SK-N-MC (cell line): ENCODE measurements around the gene DPYD.

Experiments used
- DNase-seq: peaks from one replicate; pipeline ENCODE4 v3.0.0-alpha.2; 2011; ENCODE audit warnings: low read depth, low spot score
- H3K27ac ChIP-seq: fragments of 200-600 bp; sonication (generic); 2 replicates; pipeline ENCODE4 v1.5.1; 2016; ENCODE audit warnings: mixed run types
- H3K36me3 ChIP-seq: fragments of 200-600 bp; sonication (generic); 2 replicates; pipeline ENCODE4 v1.6.1; 2017; ENCODE audit warnings: antibody characterized with exemption, low read length, mixed read lengths; ENCODE audit not compliant: insufficient read depth
- H3K4me3 ChIP-seq: fragments of 200-600 bp; sonication (generic); 2 replicates; pipeline ENCODE4 v1.5.1; 2016
- H3K9ac ChIP-seq: fragments of 200-600 bp; sonication (generic); 2 replicates; pipeline ENCODE4 v1.8.0; 2017; ENCODE audit warnings: mixed run types, mixed read lengths; ENCODE audit not compliant: insufficient read length
- H3K9me3 ChIP-seq: fragments of 200-600 bp; sonication (generic); 2 replicates; pipeline ENCODE4 v1.6.1; 2017; ENCODE audit warnings: low read depth, mild to moderate bottlenecking, antibody characterized with exemption, low read length, moderate library complexity, mixed read lengths
- EZH2 ChIP-seq: fragments of 200-600 bp; sonication (generic); IDR thresholded peaks from one replicate; pipeline ENCODE4 v1.6.1; 2017; ENCODE audit warnings: antibody characterized with exemption
- FOXP2 ChIP-seq: optimal IDR thresholded peaks from 2 replicates; pipeline ENCODE3; 2011; ENCODE audit warnings: mild to moderate bottlenecking, moderate library complexity; ENCODE audit not compliant: insufficient read depth; ENCODE audit errors: extremely low read length, control extremely low read depth
- POLR2AphosphoS5 ChIP-seq: IDR thresholded peaks from 2 replicates; pipeline ENCODE4 v1.6.1; 2012; ENCODE audit warnings: mild to moderate bottlenecking, low read depth, low read length, borderline replicate concordance

The DPYD gene

GRCh38 chr1:97265630-97266029 is 655.2 kb downstream of the DPYD start:
- no peak overlapping the region for H3K4me3 ChIP-seq
- TF ChIP-seq FOXP2, result no peak
- no peak for TF ChIP-seq EZH2
- no peak for TF ChIP-seq POLR2AphosphoS5
- no peaks in the 10 kb centered on the region for H3K36me3 ChIP-seq
- DNase-seq, result no peak
- H3K9ac ChIP-seq, result no peak overlapping the region
- H3K27ac ChIP-seq, result no peak overlapping the region
- no peaks in the 10 kb centered on the region for H3K9me3 ChIP-seq

GRCh38 chr1:97262842-97263241 is 658.0 kb downstream of the DPYD start:
- no peak for DNase-seq
- Histone ChIP-seq H3K27ac (no peak overlapping the region), H3K9ac (no peak overlapping the region), H3K36me3 (no peaks in the 10 kb centered on the region), H3K4me3 (no peak overlapping the region), H3K9me3 (no peaks in the 10 kb centered on the region)
- TF ChIP-seq POLR2AphosphoS5 (no peak), FOXP2 (no peak), EZH2 (no peak)

GRCh38 chr1:97258597-97258996 is 662.2 kb downstream of the DPYD start:
- H3K27ac ChIP-seq, result no peak overlapping the region
- TF ChIP-seq FOXP2 (no peak), POLR2AphosphoS5 (no peak), EZH2 (no peak)
- DNase-seq, result no peak
- H3K36me3 ChIP-seq, result no peaks in the 10 kb centered on the region
- no peak overlapping the region for H3K4me3 ChIP-seq
- no peak overlapping the region for H3K9ac ChIP-seq
- H3K9me3 ChIP-seq, result no peaks in the 10 kb centered on the region

GRCh38 chr1:97254731-97255463 is 665.9 kb downstream of the DPYD start:
- Histone ChIP-seq H3K36me3 (no peaks in the 10 kb centered on the region), H3K4me3 (no peak overlapping the region), H3K9me3 (no peaks in the 10 kb centered on the region), H3K9ac (no peak overlapping the region), H3K27ac (no peak overlapping the region)
- TF ChIP-seq FOXP2, result no peak
- no peak for TF ChIP-seq POLR2AphosphoS5
- no peak for TF ChIP-seq EZH2
- no peak for DNase-seq

GRCh38 chr1:97252925-97253324 is 667.9 kb downstream of the DPYD start:
- no peak overlapping the region for H3K4me3 ChIP-seq
- no peak overlapping the region for H3K9ac ChIP-seq
- TF ChIP-seq EZH2 (no peak), POLR2AphosphoS5 (no peak), FOXP2 (no peak)
- no peak for DNase-seq
- H3K9me3 ChIP-seq, result no peaks in the 10 kb centered on the region
- no peak overlapping the region for H3K27ac ChIP-seq
- H3K36me3 ChIP-seq, result no peaks in the 10 kb centered on the region

GRCh38 chr1:97252076-97252475 is 668.8 kb downstream of the DPYD start:
- no peaks in the 10 kb centered on the region for H3K9me3 ChIP-seq
- no peak overlapping the region for H3K27ac ChIP-seq
- no peak for DNase-seq
- no peaks in the 10 kb centered on the region for H3K36me3 ChIP-seq
- H3K4me3 ChIP-seq, result no peak overlapping the region
- no peak for TF ChIP-seq POLR2AphosphoS5
- no peak for TF ChIP-seq FOXP2
- TF ChIP-seq EZH2, result no peak
- H3K9ac ChIP-seq, result no peak overlapping the region

DNA sequence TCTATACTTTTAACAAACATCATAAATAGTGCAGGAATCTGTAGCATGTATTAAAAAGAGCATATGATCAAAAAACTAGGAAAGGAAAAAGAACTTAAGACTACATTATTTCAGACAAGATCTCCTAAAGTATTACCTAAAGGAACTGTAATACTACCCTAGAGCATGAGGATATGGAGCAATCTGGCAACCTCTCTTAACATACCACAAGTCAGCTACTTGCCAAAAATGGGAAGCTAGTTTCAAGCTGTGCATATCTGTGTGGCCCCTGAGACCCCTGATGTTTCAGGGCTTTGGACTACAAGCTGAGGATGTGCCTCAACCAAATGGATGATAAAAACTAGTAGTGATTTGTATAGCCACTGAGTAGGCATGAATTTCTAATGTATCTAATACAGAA is 673.6 kb downstream of the DPYD start:
- Histone ChIP-seq H3K9ac (no peak overlapping the region), H3K4me3 (no peak overlapping the region), H3K9me3 (no peaks in the 10 kb centered on the region), H3K27ac (no peak overlapping the region), H3K36me3 (no peaks in the 10 kb centered on the region)
- no peak for TF ChIP-seq POLR2AphosphoS5
- no peak for TF ChIP-seq FOXP2
- no peak for TF ChIP-seq EZH2
- no peak for DNase-seq

GRCh38 chr1:97245682-97246081 is 675.2 kb downstream of the DPYD start:
- H3K27ac ChIP-seq, result no peak overlapping the region
- no peak overlapping the region for H3K9ac ChIP-seq
- no peaks in the 10 kb centered on the region for H3K36me3 ChIP-seq
- no peak overlapping the region for H3K4me3 ChIP-seq
- TF ChIP-seq POLR2AphosphoS5 (no peak), EZH2 (no peak), FOXP2 (no peak)
- H3K9me3 ChIP-seq, result no peaks in the 10 kb centered on the region
- no peak for DNase-seq

DNA sequence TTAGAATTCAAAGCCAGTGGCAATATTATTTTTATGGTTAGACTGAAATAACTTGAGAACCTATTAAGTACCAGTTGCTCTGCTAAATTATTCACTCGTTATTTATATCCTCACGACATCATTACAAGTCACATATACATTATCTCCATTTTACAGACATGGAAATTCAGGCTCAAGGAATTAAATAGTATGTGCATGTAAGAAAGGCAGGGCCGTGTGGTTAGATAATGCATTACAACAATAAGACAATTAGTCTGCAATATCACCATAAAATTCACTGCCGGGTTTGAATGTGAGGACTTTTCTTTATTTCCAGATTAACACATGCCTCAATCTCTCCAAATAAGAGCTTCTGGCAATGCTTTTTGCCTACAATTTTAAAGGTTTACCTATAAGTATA is 675.8 kb downstream of the DPYD start:
- Histone ChIP-seq H3K27ac (no peak overlapping the region), H3K9me3 (no peaks in the 10 kb centered on the region), H3K36me3 (no peaks in the 10 kb centered on the region), H3K4me3 (no peak overlapping the region), H3K9ac (peak overlapping the region; percentile 10)
- no peak for DNase-seq
- no peak for TF ChIP-seq EZH2
- TF ChIP-seq POLR2AphosphoS5, result no peak
- no peak for TF ChIP-seq FOXP2
